NCI-H524 treated with DMSO at 0.1 percent for 48 hours (cell line): ENCODE measurements around the gene FBL.

ENCODE experiments used
- DNase-seq: peaks from one replicate; lab custom pipeline; 2025; lab: John Stamatoyannopoulos, UW

Gene FBL

DNA sequence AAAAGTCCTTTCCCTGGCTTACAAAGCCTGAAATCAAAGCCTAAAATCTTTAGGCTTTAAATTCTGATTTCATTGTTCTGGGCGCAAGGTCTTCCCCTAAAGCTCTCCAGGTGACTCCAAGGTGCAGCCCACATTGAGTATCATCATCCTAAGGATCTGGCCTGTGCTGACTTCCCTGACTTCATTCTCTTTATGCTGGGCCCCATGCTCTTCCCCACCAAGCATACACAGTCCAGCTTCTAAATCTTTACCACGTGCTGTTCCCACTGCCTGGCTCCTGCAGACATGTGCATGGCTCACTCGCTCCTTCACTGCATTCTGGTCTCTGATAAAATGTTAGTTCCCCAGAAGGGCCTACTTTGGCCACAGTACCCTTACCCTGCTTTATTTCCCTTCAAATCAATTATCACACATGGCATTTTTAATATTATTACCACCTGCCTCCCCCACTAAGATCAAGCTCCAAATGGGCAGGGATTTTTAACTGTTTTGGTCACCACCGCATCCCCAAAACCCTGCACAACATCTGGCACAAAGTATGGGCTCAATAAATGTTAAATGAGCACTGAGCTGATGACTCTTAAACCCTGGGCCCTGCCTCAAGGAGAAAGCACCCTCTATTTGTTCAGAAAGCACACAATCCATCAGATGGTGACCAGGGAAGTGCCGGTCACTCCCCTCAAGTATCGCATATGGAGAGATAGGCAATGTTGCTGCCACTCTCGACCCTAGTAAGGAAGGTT is 3.3 kb downstream of the FBL start:
- no peak for DNase-seq

DNA sequence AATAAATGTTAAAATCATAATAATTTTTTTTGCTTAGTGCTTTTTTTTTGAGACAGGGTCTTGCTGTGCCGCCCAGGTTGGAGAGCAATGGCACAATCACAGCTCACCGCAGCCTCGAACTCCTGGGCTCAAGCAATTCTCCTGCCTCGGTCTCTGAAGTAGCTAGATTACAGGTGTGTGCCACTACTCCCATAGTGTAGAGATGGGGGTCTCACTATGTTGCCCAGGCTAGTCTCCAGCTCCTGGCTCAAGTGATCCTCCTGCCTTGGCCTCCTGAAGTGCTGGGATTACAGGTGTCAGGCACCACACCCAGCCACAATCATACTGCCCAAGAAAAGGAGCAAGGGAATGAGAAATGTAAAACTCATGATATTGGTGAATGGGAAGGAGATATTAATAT is 5.1 kb downstream of the FBL start:
- DNase-seq = no peak

DNA sequence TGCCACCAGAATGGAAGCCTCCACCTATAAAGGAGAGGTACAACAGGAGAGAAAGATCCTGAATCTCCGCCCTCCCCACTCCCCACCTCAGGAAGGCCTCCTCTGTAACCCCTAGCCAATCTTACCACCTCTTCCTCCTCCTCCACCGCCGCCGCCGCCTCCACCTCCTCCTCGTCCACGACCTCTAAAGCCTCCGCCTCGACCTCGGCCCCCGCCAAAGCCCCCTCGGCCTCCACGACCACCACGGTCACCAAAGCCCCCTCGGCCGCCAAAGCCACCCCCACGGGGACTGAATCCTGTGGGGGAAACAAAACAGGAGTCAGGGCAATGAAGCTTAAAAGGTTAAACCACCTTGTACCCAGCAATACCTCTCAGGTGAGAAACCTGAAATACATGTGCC is 5.7 kb downstream of the FBL start:
- no peak for DNase-seq

DNA sequence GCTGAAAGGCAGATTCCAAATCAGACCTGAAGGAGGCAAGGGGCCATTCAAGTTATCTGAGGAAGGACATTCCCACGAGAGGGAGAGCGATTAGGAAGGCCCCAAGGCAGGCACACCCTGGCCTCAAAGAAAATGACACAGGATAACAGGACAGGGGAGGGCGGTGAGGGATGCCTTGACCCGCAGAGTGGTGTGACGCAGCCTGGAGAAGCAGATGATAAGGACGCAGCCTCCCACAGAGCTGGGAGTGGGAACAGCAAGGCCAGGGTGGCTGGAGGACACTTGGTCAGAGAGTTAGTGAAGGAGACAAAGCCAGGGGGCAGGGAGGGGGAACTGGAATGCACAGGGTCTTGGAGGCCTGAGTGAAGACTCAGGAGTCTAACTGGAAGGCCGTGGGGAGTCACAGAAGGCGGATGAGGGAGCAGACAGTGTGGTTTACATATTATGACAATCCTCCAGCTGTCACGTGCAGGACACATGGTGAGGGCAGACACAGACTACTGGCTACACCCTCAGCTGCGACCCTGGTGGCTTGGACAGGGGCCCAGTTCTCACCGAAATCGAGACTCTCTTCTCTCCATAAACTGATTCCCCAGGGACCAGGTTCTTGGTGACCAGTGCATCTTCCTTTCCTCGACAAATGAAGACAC is 6.4 kb downstream of the FBL start:
- no peak for DNase-seq

DNA sequence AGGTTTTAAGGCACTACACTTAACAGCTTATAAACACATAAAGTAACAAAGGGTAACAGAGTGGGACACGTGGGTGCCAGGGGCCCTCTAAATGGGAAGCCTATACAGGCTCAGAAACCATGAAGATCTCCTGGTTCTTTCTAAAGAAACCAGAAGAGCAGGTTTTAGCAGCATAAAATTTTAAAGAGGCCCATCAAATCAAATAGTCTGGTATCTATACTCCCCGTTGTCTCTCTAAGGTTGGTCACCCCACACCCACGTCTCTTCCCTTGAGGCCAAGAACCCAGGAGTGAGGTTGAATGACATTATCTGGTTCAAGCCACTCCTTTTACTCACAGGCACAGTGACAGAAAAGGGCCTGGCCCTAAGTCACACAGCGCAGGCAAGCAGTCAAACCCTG is 7.6 kb downstream of the FBL start:
- no peak for DNase-seq

DNA sequence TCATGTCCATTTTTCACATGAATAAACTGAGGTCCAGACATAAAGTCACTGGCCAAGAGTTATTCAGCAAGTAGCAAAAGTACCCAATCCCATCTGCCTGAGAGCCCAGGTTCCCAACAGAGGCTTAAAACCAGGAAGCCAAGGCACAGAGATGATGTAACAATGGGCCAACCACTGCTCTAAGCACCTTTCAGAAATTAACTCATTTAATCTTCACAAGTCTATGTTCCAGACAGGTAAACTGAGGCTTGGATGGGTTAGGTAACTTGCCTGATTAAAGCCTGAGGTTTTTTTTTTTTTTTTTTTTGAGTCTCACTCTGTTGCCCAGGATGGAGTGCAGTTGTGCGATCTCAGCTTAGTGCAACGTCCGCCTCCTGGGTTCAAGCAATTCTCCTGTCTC is 8.2 kb downstream of the FBL start:
- no peak for DNase-seq

DNA sequence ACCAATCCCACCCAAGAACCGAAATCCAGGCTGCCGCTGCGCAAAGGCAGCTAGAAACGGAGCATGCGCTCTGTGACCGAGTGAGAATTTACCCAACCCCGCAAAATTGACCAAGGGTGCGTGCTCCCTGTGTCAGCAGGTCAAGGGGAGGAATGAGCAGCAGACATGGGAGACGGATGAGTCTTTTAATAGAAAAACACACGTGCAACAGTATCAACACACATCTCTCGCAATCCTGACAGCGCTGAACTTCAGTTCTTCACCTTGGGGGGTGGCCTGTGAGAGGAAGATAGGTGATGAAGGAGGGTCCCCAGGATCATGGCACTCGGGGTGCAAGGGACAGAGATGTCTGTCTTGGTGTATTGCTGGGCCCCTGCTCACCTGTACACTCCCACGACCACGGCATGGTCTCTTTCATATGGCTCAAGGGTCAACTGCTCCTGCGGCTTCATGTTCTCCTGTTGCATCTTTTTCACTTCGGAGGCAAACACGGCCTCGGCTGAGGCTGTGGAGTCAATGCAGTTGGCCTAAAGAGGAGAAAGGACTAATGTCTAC is 11.8 kb downstream of the FBL start:
- no peak for DNase-seq

DNA sequence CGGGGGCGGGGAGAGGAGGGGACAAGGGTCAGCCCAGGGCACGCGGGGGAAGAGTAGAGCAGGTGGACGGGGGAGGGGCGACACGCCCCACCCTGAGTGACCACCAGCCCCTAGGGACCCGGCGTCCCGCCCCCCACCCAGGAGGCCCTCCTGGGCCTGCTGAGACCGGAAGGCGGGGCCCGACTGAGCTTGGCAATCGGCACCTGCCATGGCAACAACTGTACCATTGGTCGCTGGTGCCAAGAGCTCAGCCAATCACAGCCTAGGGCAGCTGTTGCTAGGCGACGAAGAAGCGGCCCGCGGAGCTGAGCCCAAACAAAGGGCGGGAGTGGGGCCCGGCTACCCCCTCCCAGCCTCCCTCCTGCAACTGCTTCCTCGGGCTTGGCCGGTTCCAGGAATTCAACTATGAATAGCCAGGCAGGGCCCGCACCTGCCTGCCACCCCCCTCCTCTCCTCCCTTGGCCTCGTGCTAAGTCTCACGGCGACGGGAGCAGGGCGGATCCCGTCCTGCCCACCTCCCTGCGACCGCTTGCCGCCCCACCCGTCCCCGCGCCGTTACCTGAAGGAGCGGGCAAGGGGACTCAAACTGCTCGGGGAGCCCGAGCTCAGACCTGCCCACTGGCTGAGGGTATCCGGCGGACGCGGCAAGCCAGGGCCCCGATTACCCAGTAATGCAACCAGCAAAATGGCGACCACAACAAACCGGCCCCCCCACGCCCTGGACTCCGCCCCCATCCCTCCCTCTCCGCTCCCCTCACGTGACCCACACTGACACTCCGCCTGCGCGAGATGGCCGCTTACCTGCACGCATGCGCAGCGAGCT is 12.5 kb downstream of the FBL start, which contains the start of gene DYRK1B:
Gene DYRK1B (minus strand): TSS at position 699 of the 823 bp plus-strand sequence. CDS start 2,295 bp downstream, outside the sequence.
- DNase-seq = peak; percentile 89

DNA sequence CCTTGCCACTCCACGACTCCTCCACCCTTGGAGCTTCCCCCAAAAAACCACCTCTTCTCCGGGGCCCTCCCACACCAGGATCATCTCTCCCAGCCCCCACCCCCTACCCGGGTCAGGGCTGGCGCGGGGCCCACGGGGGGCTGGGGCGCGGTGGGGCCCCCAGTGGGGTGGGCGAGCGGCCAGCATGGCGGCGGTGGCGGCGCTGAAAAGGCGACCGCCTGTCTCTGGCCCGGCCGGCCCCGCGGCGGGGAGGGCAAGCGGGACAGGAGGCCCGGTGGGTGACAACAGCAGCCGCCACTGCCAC is 13.1 kb downstream of the FBL start:
- DNase-seq = no peak

DNA sequence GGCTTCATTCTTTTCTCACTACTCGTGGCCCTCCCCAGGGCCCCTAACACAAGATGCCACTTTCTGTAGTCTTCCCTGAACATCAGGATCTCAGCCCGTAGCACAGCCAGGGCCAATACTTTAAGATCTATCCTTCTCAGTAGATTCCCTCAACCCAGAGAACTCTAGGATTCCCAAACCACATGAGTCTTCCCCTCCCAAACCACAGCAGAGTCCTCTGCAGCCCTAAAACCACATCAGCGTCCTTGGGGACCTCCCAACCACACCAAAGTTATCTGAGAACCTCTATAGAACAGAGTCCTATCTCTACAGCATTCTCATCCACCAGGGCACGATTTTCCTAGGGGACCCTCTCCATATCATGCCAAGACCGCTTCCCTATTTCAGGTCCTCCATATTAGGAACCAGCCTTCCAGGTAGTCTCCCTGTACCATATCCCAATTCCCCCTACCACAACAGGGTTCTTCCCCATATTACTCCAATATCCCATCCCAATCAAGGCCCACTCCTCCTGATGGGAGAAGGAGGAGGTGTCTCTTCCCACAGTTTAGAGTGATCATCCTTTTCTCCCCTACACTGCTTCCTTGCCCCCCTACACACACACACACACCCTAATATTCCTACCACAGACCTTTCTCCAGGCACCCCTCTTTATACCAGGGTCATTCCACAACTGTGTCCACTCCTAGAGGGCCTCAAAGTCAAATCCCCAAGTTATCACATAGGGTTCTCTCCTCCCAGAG is 13.7 kb downstream of the FBL start:
- no peak for DNase-seq

DNA sequence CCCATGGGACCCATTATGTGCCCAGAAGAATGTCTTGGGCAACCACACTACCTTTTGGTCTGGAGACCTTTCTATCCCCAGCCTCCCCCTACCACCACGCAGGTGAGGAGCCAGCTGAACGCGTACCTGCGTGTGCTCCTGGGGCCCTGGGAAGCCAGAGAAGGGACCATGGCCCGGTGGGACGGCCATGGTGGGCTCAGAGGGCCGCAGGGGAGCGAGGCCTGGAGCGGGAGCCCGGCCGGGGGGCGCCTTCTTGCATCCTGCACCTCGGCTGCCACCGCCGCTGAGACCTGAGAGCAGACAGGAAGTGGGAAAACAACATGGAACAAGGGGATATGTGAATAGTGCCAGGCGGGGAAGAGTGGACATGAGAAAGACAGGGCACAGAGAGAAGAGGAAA is 14.5 kb downstream of the FBL start:
- DNase-seq = no peak

DNA sequence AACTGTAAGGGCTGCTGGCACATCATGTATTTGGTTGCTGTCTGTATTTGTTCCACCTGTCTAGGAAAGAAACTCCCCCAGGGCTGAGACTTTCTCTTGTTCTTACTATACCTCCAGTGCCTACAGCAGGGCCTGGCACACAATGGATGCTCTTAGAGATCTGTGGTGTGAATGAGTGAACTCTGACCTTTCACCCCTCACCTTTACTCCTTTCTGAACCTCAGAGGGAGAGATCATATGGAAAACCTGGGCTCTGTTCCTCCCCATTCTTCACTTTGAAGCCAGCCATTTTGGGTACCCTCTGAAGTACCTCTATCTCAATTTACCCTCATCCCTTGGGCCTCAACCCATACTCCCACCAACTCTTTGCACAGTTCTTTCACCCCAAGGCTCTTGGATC is 15.3 kb downstream of the FBL start:
- no peak for DNase-seq

DNA sequence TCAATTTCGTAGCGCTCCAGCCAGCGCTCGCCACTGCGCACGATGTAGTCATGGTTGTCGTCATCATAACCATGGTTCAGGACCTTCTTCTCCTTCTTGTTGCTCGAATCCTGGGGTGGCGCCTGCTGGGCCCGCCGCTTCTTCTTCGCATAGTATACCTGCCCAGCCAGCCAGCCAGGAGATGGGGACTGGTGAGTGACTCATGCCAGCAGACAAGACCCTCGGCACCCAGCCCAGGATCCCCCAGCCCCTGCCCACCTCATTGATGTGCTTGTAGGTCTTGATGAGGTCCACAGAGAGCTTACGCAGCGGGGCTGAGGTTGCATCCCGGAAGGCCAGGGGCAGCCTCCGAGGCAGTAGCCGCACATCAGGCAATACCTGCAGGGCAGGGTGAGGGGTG is 15.8 kb downstream of the FBL start:
- DNase-seq = no peak

DNA sequence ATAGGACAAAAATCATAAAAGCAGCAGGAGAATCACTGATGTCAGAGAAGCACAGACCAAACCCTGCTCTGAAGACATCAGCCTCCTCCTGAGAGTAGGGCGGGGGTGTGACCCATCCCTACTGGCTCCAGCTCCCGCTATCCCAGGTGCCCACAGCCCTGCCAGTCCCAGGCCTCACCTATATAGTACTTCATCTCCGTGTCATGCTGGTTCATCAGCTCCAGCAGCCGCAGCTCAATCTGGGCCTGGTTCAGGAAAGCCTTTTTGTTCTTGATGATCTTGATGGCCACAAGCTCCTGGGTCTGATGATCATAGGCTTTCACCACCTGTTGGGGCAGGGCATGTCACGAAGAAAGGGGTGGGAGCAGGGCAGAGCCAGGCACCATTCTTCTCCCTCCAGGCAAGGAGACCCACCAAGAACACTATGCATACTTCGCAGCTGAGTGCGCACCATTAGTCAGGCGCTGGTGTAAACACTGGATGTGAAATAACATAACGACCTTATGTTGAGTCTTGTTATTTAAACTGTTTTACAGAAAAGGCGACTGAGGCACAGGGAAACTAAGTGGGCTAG is 16.4 kb downstream of the FBL start:
- no peak for DNase-seq

DNA sequence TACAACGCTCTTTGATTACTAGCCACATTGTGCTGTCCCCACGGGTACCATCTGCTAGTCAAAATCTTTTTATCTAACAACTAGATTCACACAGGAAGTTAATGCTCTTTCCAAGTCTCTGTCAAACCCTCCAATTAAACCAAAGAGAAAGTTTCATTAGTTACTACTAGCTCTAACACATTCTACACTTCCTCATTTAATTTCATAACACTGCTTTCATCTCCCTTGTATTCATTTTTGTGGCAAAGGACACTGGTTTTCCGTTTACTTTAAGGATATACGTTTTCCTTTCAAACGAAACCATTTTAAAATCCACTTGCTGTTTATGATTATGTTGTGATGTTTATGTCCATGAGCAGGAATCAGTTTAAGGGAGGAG is 17.5 kb downstream of the FBL start:
- no peak for DNase-seq

DNA sequence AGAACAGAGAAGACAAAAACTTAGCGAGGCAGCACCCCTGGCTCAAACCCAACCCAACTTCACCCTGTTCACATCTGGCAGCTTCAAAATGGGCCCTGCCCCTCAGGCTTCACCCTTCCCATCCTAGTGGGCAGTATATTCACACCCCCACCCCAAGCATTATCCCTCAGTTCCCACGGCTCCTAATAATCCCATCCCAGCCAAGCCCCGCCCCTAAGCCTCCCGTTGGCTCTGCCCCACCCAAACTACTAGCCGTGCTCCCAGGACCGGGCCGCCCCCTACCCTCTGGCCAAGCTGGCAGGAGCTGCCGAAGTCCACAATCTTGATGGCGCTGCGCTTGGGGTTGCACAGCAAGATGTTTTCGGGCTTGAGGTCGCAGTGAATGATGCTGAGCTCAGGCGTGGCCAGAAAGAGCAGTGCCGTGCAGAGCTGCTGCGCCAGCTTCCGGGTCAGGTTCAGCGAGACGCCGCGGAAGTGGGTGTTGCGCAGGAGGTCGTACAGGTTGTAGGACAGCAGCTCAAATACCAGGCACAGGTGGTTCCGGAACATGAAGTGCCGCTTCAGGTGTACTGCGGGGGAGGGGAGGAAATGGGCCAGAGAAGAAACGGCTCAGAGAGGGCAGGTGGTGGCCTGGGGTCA is 18.0 kb downstream of the FBL start:
- no peak for DNase-seq

DNA sequence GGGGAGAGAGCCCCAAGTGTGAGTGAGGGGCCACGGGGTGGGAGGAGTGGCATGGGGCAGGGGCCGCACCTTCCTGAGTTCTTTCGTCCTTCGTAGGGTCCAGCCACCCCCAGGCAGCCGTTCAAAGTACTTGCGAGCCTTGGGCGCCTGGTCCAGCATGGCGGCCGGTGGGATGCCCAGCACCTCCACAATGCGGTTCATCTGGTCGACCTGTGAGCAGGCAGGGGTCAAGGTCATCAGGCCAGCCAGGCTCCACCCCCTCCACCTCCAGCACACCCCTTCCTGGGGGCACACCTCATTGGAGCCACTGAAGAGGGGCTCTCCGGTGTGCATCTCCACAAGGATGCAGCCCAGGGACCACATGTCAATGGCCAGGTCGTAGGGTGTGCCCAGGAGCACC is 19.0 kb downstream of the FBL start:
- DNase-seq = no peak

DNA sequence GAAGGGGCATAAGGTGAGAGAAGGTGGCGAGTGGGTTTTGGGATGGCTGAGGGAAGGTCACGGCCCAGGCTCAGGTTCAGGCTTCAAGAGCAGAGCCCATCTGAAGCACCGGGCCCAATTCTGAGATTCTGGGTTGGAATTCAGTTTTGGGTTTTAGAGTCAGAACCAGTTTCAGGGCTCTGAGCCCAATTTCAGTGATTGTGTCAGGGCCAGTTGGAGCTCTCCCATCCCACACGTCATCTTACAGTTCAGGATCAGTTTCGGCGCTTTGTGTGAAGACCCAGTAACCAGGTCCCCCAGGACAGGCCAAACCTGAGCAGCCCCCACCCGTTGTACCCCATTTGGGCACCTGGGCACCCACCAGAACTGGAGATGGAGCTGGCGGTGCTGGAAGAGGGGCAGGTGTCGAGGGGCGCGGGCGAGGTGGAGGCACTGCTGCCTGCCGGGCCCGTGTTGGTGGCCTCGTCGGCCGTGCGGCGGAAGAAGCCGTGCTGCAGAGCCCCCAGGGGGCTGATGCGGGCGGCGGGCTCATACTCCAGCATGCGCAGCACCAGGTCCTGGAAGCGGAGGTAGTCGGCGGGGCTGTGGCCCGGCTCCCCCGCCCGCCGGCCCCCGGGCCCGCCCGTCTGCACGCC is 19.8 kb downstream of the FBL start:
- DNase-seq = no peak

DNA sequence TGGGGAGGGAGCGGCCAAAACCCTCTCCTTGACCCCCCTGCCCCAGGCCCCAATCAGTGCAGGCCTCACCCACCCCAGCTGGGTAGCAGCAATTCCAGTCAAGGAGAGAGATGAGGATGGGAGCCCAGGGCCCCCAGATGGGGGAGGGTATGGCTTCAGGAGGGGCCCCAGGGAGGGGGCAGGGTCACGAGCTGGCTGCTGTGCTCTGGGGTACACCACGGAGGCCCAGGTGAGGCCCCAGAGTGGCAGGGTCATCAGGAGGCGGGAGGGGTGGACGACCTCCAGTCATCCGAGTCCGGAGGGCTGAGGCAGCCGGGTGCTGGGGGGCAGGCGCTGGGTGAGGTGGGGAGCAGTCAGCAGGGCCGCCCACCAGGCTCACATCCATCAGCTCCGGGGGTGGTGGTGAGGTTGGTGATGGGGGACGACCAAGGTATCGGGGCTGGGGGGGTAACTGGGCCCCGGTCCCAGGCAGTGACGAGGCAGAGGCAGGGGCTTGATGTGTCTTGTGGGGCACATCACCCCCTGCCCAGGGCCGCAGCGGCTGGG is 20.6 kb downstream of the FBL start:
- DNase-seq = no peak

DNA sequence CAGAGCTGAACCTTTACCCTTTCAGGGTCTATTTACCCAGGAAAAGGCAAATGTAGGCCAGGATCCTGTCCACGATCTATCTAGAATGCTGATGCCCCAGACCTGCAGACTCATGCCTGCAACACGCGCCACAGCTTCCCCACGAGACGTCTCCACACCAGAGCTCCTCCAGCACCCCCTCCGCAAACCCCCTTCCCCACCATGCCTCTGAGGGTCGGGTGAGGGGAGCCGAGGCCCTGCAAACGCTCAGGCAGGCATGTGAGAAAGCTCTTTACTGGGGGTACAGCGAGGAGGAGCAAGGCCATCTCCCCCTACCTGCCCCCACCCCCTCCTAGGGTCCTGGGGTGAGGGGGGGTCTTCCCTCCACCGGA is 21.1 kb downstream of the FBL start:
- DNase-seq = no peak
